ENCODE measurements around the gene BZW2.

DNA sequence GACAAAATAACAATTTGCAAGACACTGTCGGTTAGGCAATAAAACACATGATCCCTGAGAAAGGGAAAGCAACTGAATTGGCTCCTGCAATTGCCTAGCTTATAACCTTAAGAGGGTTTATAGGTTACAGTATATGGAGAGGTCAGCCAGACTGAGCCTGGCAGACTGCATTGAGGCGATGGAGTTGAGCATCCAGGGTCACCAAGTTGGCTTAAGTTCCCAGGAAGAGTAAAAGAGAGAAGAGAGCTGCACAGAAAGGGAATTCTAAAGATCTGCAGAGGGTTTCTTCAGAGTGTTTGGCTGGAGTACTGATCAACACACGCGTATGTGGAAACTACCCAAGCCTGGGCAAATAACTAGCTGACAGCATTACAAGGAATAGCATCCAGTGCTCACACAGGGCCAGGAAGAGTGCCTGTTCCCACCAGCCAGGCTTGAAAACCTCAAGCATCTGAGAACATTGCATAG, 11.7 kb upstream of the BZW2 start:
- no peak for TF ChIP-seq CTCF (IDR thresholded peaks at IDR 0.05)
- no peak for TF ChIP-seq EZH2 (IDR thresholded peaks at IDR 0.05; ENCODE audit: borderline replicate concordance, insufficient read depth, low read depth, low read length, poor library complexity, severe bottlenecking)

Measured in B cell (primary cell).